HCT116 (cell line): ENCODE data around the gene LYST. TPM values are rescaled to one million over a fixed set of nuclear protein-coding genes. Genes with fewer than 3 reads are reported as not detected.

Experiments
- ATAC-seq: fragments of 200-7000 bp; cut with Tn5 transposase; 2 replicates; pipeline ENCODE4 v1.9.1; 2020; ENCODE audit warnings: mild to moderate bottlenecking, moderate library complexity
- BruUV-seq: library from RNA; stranded (reverse); fragments of 400-500 nt; replicated peaks from 2 replicates; lab custom pipeline; 2021; lab: Mats Ljungman, UMichigan
- CTCF ChIA-PET: fragments of 300-600 bp; sonication (Branson Sonifier 250); formaldehyde crosslinking; loops from one replicate; lab custom pipeline; 2021; ENCODE audit warnings: antibody characterized with exemption; lab: Charles Lee
- POLR2A ChIA-PET: fragments of 300-600, 350-600 bp; sonication (Branson Sonifier 250); formaldehyde crosslinking; loops from one replicate; lab custom pipeline; 2021; ENCODE audit warnings: antibody characterized with exemption; lab: Charles Lee
- RAD21 ChIA-PET, 2 experiments: fragments of 300-600 bp; sonication (Branson Sonifier 250); formaldehyde crosslinking; loops; one replicate each; lab custom pipeline; 2023; ENCODE audit warnings: low total read pairs in 2 of 2; ENCODE audit not compliant: uncharacterized antibody in 2 of 2, unreplicated experiment in 2 of 2, low non-redundant PET in 1 of 2; lab: Charles Lee
- DNase-seq: peaks from one replicate; pipeline ENCODE4 v3.0.0-alpha.2; 2010; ENCODE audit warnings: low read depth, low spot score
- H2AFZ ChIP-seq: fragments of 200-600 bp; shearing (Covaris generic), sonication (generic); 2 replicates; pipeline ENCODE4 v1.6.1; 2017; ENCODE audit warnings: low read depth, mixed run types, mixed read lengths, antibody characterized with exemption, low read length; ENCODE audit not compliant: poor library complexity, severe bottlenecking
- H3K27ac ChIP-seq: 2 replicates; pipeline ENCODE4 v1.5.1; 2012; ENCODE audit warnings: low read depth, low read length
- H3K27me3 ChIP-seq: fragments of 200-600 bp; sonication (generic); 2 replicates; pipeline ENCODE4 v1.6.1; 2016; ENCODE audit warnings: mixed run types, low read length, mixed read lengths; ENCODE audit not compliant: insufficient read depth
- H3K36me3 ChIP-seq, 2 experiments: fragments of 200-500 bp in 1 of 2; fragments of 200-600 bp in 1 of 2; sonication (Bioruptor generic) in 1 of 2; sonication (generic) in 1 of 2; 2 replicates each; pipeline versions ENCODE4 v1.5.1 to v1.6.1; 2014 to 2016; ENCODE audit warnings: low read length in 2 of 2, inconsistent platforms in 1 of 2, mixed read lengths in 1 of 2, mixed run types in 1 of 2; ENCODE audit not compliant: insufficient read depth in 2 of 2, control insufficient read depth in 1 of 2
- H3K4me1 ChIP-seq, 2 experiments: fragments of 200-600 bp in 1 of 2; sonication (generic) in 1 of 2; 2 replicates each; pipeline versions ENCODE4 v1.5.1 to v1.6.1; 2012 to 2017; ENCODE audit warnings: low read length in 2 of 2, inconsistent platforms in 1 of 2, mild to moderate bottlenecking in 1 of 2, mixed read lengths in 1 of 2, mixed run types in 1 of 2, moderate library complexity in 1 of 2; ENCODE audit not compliant: insufficient read depth in 2 of 2, control insufficient read depth in 1 of 2
- H3K4me2 ChIP-seq: fragments of 200-600 bp; sonication (generic); 2 replicates; pipeline ENCODE4 v1.6.1; 2017; ENCODE audit warnings: mixed run types, low read length, mixed read lengths
- H3K4me3 ChIP-seq, 2 experiments: fragments of 200-600 bp in 1 of 2; sonication (generic) in 1 of 2; replicated peaks in 1 of 2; 2 replicates each; pipeline ENCODE4 v1.5.1; 2011 to 2016; ENCODE audit warnings: low read length in 2 of 2, control low read depth in 1 of 2, low read depth in 1 of 2, mild to moderate bottlenecking in 1 of 2, mixed read lengths in 1 of 2, mixed run types in 1 of 2
- H3K79me2 ChIP-seq: fragments of 200-600 bp; sonication (generic); 2 replicates; pipeline ENCODE4 v1.6.1; 2017; ENCODE audit warnings: mild to moderate bottlenecking, mixed run types, low read length, moderate library complexity, mixed read lengths; ENCODE audit not compliant: insufficient read depth
- H3K9ac ChIP-seq: fragments of 200-600 bp; sonication (generic); 2 replicates; pipeline ENCODE4 v1.6.1; 2016; ENCODE audit warnings: low read length, mixed read lengths
- H3K9me2 ChIP-seq: fragments of 200-600 bp; sonication (generic), shearing (Covaris generic); 2 replicates; pipeline ENCODE4 v1.6.1; 2017; ENCODE audit warnings: mixed run types, mild to moderate bottlenecking, moderate library complexity; ENCODE audit not compliant: insufficient read depth
- H3K9me3 ChIP-seq, 2 experiments: fragments of 200-500 bp in 1 of 2; fragments of 200-600 bp in 1 of 2; sonication (Bioruptor generic) in 1 of 2; sonication (generic) in 1 of 2; 2 replicates each; pipeline ENCODE4 v1.6.1; 2014 to 2017; ENCODE audit warnings: low read length in 2 of 2, mixed read lengths in 2 of 2, inconsistent platforms in 1 of 2, low read depth in 1 of 2, mild to moderate bottlenecking in 1 of 2, mixed run types in 1 of 2, moderate library complexity in 1 of 2; ENCODE audit not compliant: control insufficient read depth in 1 of 2, insufficient read depth in 1 of 2
- H4K20me1 ChIP-seq: fragments of 200-600 bp; sonication (generic), shearing (Covaris generic); 2 replicates; pipeline ENCODE4 v1.6.1; 2017; ENCODE audit warnings: mixed run types, mild to moderate bottlenecking, moderate library complexity; ENCODE audit not compliant: insufficient read depth
- ELF1 ChIP-seq: IDR thresholded peaks from 2 replicates; pipeline ENCODE4 v1.6.1; 2012; ENCODE audit warnings: low read depth, borderline replicate concordance
- SIN3A ChIP-seq: IDR thresholded peaks from 2 replicates; pipeline ENCODE4 v1.6.1; 2012; ENCODE audit warnings: low read depth
- SRF ChIP-seq: IDR thresholded peaks from 2 replicates; pipeline ENCODE4 v1.6.1; 2012; ENCODE audit warnings: low read depth
- TCF7L2 ChIP-seq: IDR thresholded peaks from 2 replicates; pipeline ENCODE4 v1.7.0; 2011; ENCODE audit warnings: borderline replicate concordance, inconsistent platforms; ENCODE audit not compliant: insufficient read depth, insufficient read length; ENCODE audit errors: extremely low read depth
- intact Hi-C: fragments of 100-400 bp; cut with micrococcal nuclease; formaldehyde crosslinking; loops from 2 replicates; pipeline ENCODE4 v1.10.0; 2022
- total RNA-seq: library from RNA; stranded (reverse); gene quantifications from one replicate; pipeline ENCODE4 v1.2.1, GENCODE V29; 2021; ENCODE audit not compliant: unreplicated experiment
- TF ChIP-seq, protein P1 (sequence below): IDR thresholded peaks from 2 replicates; pipeline ENCODE4 v1.6.1; 2012
- TF ChIP-seq, protein P2 (sequence below): IDR thresholded peaks from 2 replicates; pipeline ENCODE4 v1.6.1; 2011; ENCODE audit warnings: mild to moderate bottlenecking, low read length, moderate library complexity; ENCODE audit not compliant: insufficient replicate concordance; ENCODE audit errors: extremely low read depth
- TF ChIP-seq, protein P3 (sequence below): IDR thresholded peaks from 2 replicates; pipeline ENCODE4 v1.6.1; 2012

LYST gene
- total RNA-seq, 1 experiment from 2014 or later: 6.6 TPM

DNA sequence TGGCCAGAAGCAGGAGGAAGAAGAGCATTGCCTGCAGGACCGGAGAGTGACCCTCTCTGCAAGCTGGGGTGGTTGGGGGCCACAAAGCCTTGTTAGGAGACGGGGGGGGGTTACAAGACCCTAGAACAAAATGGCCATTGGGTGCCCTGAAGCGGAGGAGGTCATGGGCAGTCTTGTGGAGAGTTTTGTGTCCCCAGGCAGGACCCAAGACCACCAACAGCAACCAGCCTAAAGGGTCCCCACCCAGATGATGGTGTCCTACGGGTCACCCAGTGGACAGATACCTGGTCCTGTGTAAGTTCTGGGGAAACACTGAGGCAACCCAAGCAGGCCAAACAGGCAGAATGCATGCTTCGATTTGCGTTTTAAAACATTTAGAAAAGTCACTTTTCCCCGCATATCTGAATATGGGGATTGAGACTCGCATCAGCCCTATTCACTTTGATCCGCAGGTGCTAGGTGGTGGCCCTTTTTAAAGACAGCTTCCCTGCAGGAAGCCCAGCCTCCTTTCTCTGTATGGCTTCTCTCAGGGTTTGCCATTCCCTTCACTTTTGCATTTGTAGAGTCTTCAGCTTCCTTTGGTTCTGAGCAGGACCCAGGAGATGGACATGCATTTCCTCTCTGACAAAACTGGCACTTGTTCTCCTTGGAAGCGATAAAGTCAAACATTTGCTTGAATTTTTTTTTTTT lies 238.2 kb downstream of the LYST start:
- Histone ChIP-seq H3K9me3 (no peaks in the 10 kb centered on the region), H3K36me3 (no peaks in the 10 kb centered on the region), H3K4me1 (no peaks in the 10 kb centered on the region; a peak in 1 of 4 replicates), H3K4me3 (no peak overlapping the region), H3K9ac (no peak overlapping the region), H2AFZ (no peak overlapping the region), H4K20me1 (no peaks in the 10 kb centered on the region)
- intact Hi-C loops: no loop called here
- no peak for ATAC-seq
- ChIA-PET RAD21 (no interaction called here), CTCF (no interaction called here)
- BruUV-seq: no TSS peak
- TF ChIP-seq, protein P1, sequence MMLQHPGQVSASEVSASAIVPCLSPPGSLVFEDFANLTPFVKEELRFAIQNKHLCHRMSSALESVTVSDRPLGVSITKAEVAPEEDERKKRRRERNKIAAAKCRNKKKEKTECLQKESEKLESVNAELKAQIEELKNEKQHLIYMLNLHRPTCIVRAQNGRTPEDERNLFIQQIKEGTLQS: no peak
- TF ChIP-seq, protein P2, sequence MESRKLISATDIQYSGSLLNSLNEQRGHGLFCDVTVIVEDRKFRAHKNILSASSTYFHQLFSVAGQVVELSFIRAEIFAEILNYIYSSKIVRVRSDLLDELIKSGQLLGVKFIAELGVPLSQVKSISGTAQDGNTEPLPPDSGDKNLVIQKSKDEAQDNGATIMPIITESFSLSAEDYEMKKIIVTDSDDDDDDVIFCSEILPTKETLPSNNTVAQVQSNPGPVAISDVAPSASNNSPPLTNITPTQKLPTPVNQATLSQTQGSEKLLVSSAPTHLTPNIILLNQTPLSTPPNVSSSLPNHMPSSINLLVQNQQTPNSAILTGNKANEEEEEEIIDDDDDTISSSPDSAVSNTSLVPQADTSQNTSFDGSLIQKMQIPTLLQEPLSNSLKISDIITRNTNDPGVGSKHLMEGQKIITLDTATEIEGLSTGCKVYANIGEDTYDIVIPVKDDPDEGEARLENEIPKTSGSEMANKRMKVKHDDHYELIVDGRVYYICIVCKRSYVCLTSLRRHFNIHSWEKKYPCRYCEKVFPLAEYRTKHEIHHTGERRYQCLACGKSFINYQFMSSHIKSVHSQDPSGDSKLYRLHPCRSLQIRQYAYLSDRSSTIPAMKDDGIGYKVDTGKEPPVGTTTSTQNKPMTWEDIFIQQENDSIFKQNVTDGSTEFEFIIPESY: no peak
- TF ChIP-seq ELF1 (no peak), SRF (no peak), SIN3A (no peak), TCF7L2 (no peak)
- TF ChIP-seq, protein P3, sequence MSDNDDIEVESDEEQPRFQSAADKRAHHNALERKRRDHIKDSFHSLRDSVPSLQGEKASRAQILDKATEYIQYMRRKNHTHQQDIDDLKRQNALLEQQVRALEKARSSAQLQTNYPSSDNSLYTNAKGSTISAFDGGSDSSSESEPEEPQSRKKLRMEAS: no peak
- TF ChIP-seq, all 23 proteins: peak for 0
- DNase-seq: no peak
- POLR2A ChIA-PET: no interaction called here
- no peak overlapping the region for H3K4me2 ChIP-seq
- no peaks in the 10 kb centered on the region for H3K9me2 ChIP-seq
- H3K79me2 ChIP-seq: no peaks in the 10 kb centered on the region
- H3K27ac ChIP-seq: no peak overlapping the region
- H3K27me3 ChIP-seq: no peaks in the 10 kb centered on the region
